Stimulated activated CD8-positive, alpha-beta memory T cell treated with anti-CD3 and anti-CD28 coated beads, Interleukin-2, amount 100 ng/mL, for 48 hours (primary cell): Measurements from ENCODE around the gene ALPK3.

Experiments used
- DNase-seq, 2 donors: peaks; one replicate each; pipeline ENCODE4 v3.0.0-alpha.2; 2020; ENCODE audit warnings: low read depth in 2 of 2

Gene ALPK3

DNA sequence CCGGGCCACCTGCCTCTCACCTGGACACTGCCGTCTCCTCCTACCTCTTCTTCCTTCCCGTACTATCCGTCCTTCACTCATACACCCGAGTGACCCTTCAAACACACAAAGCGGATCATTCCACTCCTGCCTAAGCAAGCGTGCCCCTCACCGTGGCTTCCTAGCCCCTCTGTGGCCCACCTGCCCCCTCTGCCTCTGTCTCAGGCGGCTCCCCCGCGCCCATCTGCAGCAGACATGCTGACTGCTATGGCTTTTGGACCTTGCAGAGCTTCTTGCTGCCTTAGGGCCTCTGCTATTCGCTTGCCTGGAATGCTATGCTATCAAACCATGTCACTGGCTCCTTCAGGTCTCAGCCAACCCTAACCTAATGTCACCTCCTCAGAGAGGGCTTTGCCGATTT lies 105.4 kb downstream of the ALPK3 start:
- DNase-seq = no peak
